OCI-M1 (cell line): ENCODE results near the gene CTNND1.
A peak's percentile ranks its signal among the peaks of the same experiment; 100 is the strongest.
"Not testable (repeated sequence)": the region's sequence is repeated elsewhere in the genome, so short reads cannot be mapped to it uniquely, and the experiment has no call there.

Source experiments
- DNase-seq: peaks from one replicate; lab custom pipeline; 2025; lab: John Stamatoyannopoulos, UW

CTNND1 gene

GRCh38 chr11:57791321-57792059, 29.9 kb downstream of the CTNND1 start:
- DNase-seq = peak; percentile 61

- peak; percentile 96 for DNase-seq
Measured at GRCh38 chr11:57792060-57792541, 30.5 kb downstream of the CTNND1 start.

- DNase-seq = peak; percentile 81
Measured at GRCh38 chr11:57792870-57793269, 31.3 kb downstream of the CTNND1 start.

- no peak for DNase-seq
Measured at GRCh38 chr11:57793351-57794115, 31.9 kb downstream of the CTNND1 start.

- peak; percentile 78 for DNase-seq
Measured at GRCh38 chr11:57798905-57799559, 37.4 kb downstream of the CTNND1 start.

DNA sequence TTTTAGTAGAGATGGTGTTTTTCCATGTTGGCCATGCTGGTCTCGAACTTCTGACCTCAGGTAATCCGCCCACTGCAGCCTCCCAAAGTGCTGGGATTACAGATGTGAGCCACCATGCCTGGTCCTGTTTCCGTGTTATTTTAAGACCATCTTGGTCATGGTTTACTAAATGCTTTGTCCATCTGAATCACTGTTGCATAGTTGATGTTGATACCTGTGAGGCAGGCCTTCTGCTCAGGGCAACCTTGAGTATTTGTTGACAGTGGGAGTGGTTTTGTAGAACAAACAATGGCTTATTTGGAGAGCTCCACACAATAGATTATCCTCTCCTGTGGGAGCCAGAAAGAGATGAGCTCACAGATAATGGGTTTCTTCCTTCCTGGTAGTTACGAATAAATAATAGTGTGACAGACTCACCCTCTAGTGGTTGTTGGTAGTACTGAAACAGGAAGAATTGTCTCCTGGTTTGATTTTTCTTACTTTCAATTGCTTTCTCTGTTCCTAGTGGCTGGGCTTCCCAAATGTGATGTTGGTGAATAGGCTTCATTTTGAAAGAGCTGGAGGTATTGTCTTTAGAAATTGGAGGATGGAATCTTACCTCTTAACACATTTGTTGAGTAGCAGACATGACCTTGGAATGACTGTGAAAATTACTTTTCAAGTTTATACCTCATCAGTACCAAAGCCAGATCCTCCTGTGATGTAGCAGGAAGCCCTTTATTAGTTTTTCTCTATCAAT, 39.0 kb downstream of the CTNND1 start:
- DNase-seq = peak; percentile 87

DNA sequence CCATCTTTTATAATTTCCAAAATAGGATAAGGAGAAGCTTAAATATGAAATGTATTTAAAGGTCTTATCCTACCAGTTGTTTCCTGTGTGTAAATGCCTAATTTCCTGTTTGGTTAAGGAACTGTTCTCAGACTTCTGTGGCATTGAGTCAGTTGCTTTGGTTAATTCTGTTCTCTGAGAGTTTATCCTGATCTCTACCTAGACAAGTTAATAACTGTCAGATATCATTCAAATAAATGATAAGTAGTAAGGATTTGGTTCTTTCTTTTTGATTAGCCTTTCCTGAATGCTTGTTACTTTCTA, 39.5 kb downstream of the CTNND1 start:
- DNase-seq = no peak

GRCh38 chr11:57802411-57802810, 40.8 kb downstream of the CTNND1 start:
- DNase-seq = no peak

- no peak for DNase-seq
Measured at GRCh38 chr11:57804466-57804865, 42.9 kb downstream of the CTNND1 start.

- no peak for DNase-seq
Measured at GRCh38 chr11:57805780-57806179, 44.2 kb downstream of the CTNND1 start.

GRCh38 chr11:57812634-57813033, 51.0 kb downstream of the CTNND1 start:
- no peak for DNase-seq

DNA sequence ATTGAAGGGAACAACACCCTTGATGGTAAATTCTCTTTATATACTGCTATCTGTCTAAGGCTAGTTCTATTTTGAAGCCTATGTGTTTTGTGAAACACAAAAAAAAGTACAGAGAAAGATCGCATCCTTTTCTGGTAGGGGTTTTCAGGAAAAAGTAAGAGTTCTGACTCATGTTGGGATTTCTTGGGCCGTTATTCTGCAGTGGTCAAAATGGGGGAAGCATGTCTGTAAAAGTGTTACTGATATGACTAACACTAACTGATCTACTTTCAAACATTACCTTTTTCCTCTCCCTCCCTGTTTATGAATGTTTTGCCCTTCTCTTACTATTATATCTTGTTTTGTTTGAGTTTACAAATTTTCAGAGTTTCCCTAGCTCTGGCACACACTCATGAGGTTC, 53.9 kb downstream of the CTNND1 start:
- DNase-seq = no peak

GRCh38 chr11:57815877-57816276, 54.3 kb downstream of the CTNND1 start:
- DNase-seq = no peak

GRCh38 chr11:57818812-57819211, 57.2 kb downstream of the CTNND1 start:
- no peak for DNase-seq

- no peak for DNase-seq
Measured at GRCh38 chr11:57819252-57819979, 57.8 kb downstream of the CTNND1 start.

- DNase-seq = no peak
Measured at GRCh38 chr11:57823859-57824258, 62.3 kb downstream of the CTNND1 start.

DNA sequence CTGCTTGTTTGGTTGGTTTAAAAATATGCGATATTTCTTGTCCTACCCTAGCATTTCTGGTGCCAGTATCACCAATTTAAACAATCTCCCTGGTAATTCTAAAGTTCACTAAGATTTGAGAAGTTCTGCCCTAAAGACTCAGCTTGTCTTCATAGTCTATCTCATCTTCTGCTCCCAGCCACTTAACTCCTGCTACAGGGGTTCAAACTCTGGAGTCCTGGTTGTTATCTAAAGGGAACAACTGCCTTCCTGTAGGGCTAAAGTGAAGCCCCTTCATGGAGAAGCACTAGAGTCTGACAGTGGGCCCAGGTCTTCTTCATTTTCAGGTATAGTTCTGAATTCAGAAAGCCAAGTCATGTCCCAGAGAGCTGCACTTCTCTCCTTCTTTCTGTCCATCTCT, 73.2 kb downstream of the CTNND1 start:
- peak; percentile 35 for DNase-seq

DNA sequence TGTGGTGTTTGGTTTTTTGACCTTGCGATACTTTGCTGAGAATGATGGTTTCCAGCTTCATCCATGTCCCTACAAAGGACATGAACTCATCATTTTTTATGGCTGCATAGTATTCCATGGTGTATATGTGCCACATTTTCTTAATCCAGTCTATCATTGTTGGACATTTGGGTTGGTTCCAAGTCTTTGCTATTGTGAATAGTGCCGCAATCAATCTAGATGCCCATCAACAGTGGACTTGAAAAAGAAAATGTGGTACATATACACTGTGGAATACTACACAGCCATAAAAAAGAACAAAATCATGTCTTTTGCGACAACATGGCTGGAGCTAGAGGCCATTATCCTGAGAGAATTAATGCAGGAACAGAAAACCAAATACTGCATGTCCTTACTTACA, 77.0 kb downstream of the CTNND1 start:
- not testable (repeated sequence) for DNase-seq

DNA sequence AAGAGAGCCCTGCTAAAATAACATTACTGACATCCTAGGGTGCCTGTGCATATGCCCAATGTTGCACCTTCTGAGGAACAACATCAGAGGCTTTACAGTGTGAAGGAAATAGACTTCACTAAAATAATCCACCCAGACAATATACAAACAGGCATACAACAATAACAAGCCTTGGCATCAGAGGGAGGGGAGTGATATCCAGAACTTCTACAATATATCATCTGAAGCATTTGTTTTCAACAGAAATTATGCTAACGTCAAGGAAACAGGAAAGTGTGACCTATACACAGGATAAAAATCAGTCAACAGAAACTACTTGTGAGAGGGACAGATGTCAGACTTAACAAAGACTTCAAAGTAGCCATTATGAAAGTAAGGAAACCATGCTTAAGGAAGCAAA, 81.3 kb downstream of the CTNND1 start:
- no peak for DNase-seq

DNA sequence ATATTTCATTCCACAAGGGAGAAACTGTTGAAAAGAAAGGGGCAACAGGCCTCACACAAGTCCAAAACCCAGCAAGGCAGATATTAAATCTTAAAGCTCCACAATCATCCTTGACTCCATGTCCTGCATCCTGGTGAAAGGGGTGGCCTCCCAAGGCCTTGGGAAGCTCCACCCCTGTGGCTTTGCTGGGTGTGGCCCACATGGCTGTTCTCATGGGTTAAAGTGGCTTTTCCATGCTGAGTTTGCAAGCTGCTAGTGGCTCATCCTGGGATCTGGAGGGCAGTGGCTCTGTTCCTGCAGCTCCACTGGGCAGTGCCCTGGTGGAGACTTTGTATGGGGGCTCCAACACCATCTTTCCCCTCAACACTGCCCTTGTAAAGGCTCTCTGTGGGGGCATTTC, 106.4 kb downstream of the CTNND1 start:
- no peak for DNase-seq

DNA sequence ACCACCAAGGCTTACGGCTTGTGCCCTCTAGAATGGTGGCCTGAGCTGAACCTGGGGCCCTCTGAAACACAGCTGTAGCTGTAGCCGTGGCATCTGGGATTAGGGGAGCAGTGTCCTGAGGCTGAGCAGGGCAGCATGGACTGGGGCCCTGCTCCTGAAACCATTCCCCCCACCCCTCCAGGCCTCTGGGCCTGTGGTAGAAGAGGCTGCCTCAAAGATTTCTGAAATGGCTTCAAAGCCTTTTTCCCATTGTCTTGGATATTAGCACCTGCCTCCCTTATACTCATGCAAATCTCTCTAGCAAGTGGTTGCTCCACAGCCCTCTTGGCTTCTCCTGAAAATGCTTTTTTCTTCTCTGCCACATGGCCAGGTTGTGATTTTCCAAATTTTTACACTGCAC, 106.9 kb downstream of the CTNND1 start:
- DNase-seq = no peak
